HG02870 (cell line): Measurements from ENCODE around the gene AKT3.

Experiments
- ATAC-seq: cut with Tn5 transposase; IDR thresholded peaks from one replicate; pipeline ENCODE4 v1.9.1; 2021; ENCODE audit warnings: mild to moderate bottlenecking, moderate library complexity; ENCODE audit not compliant: unreplicated experiment

The AKT3 gene

DNA sequence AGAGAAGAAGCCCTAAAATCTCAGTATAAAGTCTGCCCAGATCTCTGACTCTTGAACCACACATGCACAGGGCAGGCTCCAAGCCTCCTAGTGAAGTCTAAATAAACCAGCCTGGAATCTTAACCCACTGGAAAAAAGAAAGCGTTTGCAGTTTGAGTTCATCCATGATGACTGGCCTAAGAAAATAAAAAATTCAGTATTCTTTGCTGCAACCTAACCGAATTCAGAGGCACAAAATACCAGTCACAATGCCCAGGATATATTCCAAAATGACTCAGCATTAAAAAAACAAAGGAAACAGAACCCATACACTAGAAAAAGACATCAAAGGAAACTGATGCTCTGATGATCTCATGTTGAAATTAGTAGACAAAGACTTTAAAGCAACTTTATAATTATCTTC, 325.0 kb downstream of the AKT3 start:
- ATAC-seq: no peak

DNA sequence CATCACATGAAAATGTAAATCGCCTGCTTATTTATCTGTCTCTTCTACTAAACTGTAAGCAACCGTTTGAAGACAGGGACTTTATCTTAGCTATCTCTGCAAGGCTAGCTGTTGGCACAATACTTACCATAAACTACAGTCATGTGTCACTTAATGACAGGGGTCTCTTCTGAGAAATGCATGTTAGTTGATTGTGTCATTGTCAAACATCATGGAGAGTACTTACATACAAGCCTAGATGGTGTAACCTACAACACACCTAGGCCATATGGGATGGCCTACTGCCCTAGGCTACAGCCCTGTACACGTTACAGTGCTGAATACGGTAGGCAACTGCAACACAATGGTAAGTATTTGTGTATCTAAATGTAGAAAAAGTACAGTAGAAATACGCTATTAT, 326.3 kb downstream of the AKT3 start:
- ATAC-seq: no peak

- no peak for ATAC-seq
These were observed 329.2 kb downstream of the AKT3 start for GRCh38 chr1:243520831-243521230.

- no peak for ATAC-seq
These were observed 335.1 kb downstream of the AKT3 start for GRCh38 chr1:243514927-243515326.

DNA sequence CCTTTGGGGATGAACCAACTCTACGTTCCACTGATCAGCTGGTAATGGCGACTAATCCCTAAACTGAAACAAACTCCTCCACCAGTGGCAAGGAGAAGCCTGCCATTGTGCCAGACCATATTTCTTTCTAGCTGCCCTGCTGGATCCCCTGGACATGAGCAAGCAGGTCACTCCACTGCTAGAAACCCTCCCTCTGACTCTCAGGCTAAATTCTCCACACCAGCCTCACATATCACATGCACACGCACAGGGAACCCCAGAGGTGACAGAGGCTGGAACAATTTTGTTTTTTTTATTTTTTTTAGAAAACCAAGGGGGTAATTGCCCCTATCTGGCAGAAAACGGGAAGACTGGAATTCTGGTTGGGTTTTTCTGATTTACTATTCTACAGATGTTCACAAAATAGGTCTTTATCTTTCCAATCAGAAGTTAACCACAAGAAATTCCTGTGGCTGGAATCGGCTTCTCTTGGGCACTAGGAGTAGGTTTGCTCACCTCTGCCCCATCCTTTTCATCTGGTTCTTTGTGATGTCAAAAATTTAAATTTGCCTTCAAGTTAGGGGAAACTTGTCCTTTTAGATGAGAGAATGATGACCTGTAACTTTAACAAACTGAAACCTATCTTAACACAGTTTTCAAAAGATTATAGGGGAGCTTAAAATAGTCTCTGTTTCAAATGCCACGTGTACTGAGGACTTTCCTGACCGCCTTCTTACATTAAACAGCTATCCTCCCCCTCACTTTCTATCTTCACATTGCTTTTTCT, 336.1 kb downstream of the AKT3 start:
- ATAC-seq: peak; percentile 73

GRCh38 chr1:243510928-243511327, 339.1 kb downstream of the AKT3 start:
- no peak for ATAC-seq

GRCh38 chr1:243508943-243509342, 341.1 kb downstream of the AKT3 start:
- ATAC-seq: no peak

GRCh38 chr1:243508303-243508713, 341.7 kb downstream of the AKT3 start:
- ATAC-seq: no peak

DNA sequence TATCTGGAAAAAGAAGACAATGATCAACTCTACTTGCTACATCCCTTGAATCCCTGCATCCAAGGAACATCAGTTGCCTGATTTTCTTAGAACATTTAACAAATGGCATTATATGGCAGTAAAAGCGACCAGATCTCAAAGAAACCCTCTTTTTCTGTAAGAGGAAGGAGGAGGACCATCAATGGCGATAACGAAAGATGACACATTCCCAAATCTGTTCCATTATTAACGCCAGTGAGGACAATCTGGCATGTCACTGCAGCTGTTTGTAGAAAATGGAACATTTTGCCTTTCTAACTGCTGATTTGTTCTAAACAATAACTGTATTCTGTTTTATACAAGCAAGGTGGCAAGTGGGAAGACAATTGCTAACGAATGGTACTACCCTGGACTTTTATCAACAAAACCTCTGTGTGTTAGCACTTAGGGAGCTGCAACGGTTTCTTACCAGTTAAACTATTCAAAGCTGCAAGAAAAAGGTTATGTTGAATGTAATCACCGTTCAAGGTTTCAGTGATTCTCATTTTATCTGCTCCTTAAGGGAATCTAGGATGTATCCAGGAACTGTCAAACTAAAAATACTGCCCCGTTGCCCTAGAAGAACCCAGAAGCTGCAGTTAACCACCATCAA, 342.3 kb downstream of the AKT3 start:
- ATAC-seq: no peak

DNA sequence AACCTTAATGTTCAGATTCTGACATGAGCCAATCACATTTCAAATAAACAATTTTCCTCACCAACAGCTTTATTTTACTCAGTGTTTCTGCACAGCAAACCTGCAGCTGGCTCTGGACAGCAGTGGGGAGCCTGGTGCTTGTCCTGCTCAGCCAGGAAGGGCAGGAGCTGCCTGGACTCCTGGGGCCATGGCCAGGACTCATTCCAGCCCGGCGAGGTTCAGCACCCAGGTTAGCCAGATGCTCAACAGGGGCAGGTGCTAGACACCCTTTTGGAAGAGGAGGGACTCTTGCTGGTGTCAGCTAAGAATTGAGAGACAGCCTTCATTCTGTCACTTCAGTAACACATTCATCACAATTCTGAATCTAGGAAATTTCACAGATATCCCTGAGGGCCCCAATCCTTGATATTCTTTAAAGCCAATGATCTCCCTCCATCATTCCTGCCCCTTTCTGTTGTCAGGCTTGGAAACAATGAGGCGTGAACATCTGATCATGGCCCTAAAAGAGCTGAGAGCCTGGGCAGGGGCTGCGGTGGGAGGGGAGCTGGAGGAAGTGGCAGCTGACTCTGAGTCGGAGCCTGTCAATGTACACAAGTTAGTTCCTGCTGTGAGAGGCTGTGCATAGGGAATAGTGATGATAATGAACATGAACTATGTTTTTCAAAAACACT, 342.9 kb downstream of the AKT3 start:
- ATAC-seq: no peak

GRCh38 chr1:243505986-243506689, 343.9 kb downstream of the AKT3 start:
- no peak for ATAC-seq

DNA sequence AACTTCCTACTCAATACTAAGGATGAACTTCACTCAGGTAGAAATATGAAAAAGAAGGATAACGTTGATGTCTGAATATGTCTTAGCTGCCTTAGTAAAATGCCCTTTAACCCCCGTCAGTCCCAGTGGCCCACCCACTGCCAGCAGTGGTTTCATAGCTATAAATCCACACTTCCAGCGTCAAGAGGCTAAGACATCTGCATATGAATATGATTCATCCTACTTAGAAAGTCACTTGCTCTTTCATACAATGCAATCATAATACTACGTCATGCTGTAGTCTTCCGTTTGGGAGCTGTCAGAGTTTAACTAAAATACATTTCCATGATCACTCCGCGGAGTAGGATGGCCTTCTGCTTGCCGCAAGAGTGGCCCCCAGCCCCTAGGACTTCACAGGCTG, 346.9 kb downstream of the AKT3 start:
- ATAC-seq: no peak

DNA sequence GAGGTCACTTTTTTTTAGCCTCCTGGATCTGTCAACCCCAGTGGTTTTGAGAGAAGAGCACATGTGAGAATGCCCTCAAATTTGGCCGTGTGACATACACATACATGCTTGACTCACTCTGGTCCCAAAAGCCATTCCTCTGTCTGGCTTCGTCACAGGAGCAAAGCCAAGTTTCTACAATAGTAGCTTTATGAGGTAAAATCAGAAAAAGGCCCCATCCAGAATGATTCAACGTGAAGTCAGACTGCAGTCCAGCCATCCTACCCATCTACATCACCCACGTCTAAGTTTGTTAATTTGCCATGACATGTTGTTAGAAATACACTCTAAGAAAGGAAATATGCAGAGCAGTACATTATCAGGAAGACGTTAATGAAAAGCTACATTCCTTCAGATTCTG, 349.0 kb downstream of the AKT3 start:
- ATAC-seq: no peak

GRCh38 chr1:243500512-243500911, 349.5 kb downstream of the AKT3 start:
- ATAC-seq: no peak

- ATAC-seq: no peak
These were observed 350.3 kb downstream of the AKT3 start for GRCh38 chr1:243499711-243500110.

DNA sequence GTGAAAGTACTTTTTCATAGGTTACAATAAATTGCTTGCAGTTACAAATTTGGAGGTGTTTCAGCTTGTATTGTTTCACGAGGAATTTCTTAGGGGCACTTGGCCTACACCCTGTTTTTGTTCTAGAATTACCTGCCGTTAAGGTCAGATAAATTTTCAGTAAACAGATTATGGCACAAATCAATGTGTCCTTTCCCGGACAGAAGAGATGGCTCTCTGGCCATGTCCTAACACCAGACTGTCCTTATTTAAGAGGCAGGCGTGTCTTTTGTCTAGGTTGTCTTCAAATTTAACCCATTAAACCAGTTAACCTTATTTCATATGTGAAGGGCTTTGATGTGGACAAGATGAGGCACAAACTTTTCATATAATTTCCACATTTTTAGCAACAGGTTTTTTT, 350.8 kb downstream of the AKT3 start:
- no peak for ATAC-seq

DNA sequence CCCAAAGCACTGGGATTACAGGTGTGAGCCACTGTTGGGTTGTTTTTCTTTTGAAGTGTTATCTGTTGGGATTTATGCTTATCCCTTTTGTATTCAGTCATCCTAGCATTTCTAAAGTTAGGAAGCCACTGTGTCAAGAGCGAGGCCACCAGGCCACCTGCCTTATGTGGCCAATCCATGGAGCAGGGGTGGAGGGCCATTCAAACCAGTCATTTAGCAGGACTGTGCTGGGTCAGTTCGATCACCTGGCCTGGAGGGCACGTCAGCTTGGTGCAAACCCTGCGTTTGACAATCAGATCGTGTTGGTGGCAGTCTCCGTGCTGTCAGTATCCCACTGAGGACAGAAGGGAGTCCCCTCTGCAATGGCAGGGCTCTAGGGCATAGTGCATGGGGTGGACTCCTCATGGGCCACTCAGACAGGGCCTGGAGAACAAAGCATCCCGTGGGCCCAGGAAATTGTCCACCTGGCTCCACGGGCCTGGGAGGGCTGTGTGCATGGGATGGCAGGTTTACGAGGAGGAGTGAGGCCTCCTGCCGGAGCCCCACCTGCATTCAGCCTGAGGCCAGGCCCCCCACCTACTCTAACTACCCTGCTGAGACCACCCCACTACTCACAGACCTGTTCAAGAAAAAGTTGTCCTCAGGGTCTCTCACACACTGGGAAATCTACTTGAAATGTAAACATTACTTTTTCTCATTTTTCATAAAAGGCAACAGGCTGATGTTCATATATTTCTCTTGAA, 351.9 kb downstream of the AKT3 start:
- no peak for ATAC-seq

DNA sequence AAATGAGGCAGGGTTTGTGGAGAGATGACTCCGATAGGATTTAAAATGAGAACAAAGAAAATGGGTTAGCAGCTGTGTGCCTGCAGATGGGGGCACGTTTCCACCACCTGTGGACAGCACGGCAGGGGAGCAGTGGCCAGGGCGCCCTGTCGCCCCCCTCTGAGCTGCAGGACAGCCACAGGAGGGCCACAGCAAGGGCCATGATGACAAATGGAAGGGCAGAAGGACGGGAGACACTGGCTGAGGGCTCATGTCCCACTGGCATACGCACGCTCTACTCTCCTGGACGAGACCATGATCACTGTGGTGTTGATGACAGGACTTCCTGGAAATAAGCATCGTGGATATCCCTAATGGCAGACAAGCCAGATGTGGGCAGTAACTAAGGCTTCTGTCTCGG, 353.2 kb downstream of the AKT3 start:
- ATAC-seq: no peak

GRCh38 chr1:243496187-243496646, 353.8 kb downstream of the AKT3 start:
- no peak for ATAC-seq

DNA sequence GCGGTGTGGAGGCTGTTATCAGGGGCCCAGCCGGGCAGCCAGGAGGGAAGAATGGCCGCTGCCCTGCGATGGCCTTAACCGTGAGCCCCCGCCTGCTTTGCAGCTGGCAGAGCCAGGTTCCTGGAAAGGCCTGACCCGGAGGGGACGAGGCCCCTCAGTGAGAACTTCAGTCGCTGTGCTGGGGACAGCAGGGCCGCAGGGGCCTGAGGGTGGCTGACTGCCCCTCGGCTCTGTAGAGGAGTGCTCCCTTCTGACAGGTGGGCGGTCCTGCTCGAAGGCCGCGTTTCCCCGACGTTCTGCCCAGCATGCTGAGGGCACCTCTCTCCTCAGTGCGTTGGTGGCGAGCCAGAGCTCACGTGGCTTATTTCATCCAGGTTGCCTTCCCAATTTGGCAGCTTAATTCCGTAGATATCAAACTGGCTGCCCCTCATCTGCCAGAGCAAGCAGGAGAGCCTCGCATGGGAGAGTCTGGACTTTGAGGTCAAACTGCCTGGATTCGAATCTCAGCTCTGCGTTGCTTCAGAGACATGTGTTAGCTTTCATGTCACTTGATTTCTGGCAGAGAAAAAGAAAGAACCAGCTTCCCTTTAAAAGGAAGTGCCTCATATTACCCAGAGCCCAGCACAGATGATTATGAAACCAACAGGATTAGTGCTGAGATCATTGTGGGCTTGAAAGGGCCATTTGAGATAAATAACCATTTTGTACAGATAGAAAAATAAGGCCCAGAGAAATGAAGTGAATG, 354.4 kb downstream of the AKT3 start:
- no peak for ATAC-seq
